ENCODE data around the gene SPACDR.

SPACDR gene

DNA sequence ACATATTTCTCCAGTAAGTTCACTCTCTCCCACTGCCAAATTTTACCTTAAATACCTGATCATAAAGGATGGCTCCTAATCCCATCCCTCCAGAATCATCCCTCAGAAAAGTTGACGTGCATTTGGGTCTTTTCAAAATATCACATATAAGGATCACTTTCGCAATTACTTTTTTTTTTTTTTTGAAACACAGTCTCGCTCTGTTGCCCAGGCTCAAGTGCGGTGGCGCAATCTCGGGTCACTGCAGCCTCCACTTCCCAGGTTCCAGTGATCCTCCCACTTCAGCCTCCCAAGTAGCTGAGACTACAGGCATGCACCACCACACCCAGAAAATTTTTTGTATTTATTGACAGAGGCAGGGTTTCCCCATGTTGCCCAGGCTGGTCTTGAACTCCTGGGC is 53.0 kb downstream of the SPACDR start:
- DNase-seq (ENCODE audit: low spot score) = no peak

GRCh38 chr7:100407285-100408180 is 56.5 kb downstream of the SPACDR start:
- DNase-seq (ENCODE audit: low spot score) = peak; percentile 69

DNA sequence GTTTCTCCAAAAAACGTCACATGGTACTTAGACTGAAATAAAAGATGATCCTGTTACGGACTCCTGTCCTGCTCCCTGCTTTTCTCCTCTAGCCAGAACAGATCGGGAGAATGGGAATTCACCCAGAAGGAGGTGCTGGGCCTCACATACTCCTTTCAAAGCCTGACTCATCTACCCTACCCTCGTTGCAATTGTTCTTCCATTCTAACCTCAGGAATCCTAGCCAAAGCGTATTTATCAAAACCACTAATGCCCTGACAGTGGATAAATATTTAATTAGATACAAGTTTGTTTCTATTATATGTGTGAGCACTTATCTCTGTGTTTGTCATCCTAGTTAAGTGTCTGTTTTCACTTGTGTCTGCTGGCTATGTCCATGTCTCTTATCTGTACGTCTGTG is 57.3 kb downstream of the SPACDR start:
- DNase-seq (ENCODE audit: low spot score) = no peak

Measured in LoVo (cell line).